Measurements from ENCODE around the gene GALNT10. TPM values are rescaled to one million over a fixed set of nuclear protein-coding genes. Genes with fewer than 3 reads are reported as not detected.
A peak's percentile ranks its signal among the peaks of the same experiment; 100 is the strongest.

The GALNT10 gene, protein sequence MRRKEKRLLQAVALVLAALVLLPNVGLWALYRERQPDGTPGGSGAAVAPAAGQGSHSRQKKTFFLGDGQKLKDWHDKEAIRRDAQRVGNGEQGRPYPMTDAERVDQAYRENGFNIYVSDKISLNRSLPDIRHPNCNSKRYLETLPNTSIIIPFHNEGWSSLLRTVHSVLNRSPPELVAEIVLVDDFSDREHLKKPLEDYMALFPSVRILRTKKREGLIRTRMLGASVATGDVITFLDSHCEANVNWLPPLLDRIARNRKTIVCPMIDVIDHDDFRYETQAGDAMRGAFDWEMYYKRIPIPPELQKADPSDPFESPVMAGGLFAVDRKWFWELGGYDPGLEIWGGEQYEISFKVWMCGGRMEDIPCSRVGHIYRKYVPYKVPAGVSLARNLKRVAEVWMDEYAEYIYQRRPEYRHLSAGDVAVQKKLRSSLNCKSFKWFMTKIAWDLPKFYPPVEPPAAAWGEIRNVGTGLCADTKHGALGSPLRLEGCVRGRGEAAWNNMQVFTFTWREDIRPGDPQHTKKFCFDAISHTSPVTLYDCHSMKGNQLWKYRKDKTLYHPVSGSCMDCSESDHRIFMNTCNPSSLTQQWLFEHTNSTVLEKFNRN
- 5.9 TPM for polyA plus RNA-seq (2012; ENCODE audit: insufficient read depth, insufficient read length, low read depth)

- Histone ChIP-seq H3K27me3 (peaks cover 26% of the 10 kb centered on the region), H3K9me3 (no peaks in the 10 kb centered on the region), H3K4me3 (ENCODE audit: low read depth, low read length) (peak within 1 kb of the TSS; percentile 86), H3K36me3 (no peaks in the 10 kb centered on the region), H3K4me1 (no peaks in the 10 kb centered on the region)
- TF ChIP-seq, protein P1, sequence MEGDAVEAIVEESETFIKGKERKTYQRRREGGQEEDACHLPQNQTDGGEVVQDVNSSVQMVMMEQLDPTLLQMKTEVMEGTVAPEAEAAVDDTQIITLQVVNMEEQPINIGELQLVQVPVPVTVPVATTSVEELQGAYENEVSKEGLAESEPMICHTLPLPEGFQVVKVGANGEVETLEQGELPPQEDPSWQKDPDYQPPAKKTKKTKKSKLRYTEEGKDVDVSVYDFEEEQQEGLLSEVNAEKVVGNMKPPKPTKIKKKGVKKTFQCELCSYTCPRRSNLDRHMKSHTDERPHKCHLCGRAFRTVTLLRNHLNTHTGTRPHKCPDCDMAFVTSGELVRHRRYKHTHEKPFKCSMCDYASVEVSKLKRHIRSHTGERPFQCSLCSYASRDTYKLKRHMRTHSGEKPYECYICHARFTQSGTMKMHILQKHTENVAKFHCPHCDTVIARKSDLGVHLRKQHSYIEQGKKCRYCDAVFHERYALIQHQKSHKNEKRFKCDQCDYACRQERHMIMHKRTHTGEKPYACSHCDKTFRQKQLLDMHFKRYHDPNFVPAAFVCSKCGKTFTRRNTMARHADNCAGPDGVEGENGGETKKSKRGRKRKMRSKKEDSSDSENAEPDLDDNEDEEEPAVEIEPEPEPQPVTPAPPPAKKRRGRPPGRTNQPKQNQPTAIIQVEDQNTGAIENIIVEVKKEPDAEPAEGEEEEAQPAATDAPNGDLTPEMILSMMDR (IDR thresholded peaks at IDR 0.05; ENCODE audit: low read depth, low read length): no peak
- peak; percentile 81 for DNase-seq
These were observed at the start of gene GALNT10 for GRCh38 chr5:154190595-154191304. Gene GALNT10, plus strand, starts transcription at chr5:154190733. Its CDS starts 134 bp downstream, at chr5:154190867.

DNA sequence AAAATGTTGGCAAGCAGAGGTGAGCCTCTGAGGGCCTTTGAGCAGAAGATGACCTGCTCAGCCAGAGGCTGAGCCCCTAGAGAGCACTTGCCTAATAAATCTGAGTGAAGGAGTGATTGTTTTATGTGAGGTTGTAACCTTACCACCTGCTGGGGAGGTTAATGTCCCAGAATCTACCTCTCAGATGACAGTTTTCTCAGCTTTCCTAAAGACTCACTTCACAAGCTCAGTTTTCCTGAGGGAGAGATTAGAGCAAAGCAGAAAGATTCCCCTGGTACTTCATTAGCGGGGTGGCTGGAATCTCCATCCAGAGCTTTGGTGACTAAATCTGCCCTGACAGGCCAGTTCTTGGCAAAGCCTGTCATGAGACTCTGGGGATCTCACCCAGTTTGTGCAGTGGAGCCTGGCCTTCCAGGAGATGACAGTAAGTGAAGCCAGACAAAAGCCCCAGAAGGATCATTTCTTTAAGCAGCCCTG, 48.8 kb upstream of the GALNT10 start:
- H3K36me3 ChIP-seq: no peaks in the 10 kb centered on the region
- H3K4me1 ChIP-seq: no peaks in the 10 kb centered on the region
- no peak for DNase-seq
- TF ChIP-seq, protein P1 (IDR thresholded peaks at IDR 0.05; ENCODE audit: low read depth, low read length): no peak
- H3K4me3 ChIP-seq (ENCODE audit: low read depth, low read length): no peak overlapping the region
- no peaks in the 10 kb centered on the region for H3K9me3 ChIP-seq
- H3K27me3 ChIP-seq: no peaks in the 10 kb centered on the region

DNA sequence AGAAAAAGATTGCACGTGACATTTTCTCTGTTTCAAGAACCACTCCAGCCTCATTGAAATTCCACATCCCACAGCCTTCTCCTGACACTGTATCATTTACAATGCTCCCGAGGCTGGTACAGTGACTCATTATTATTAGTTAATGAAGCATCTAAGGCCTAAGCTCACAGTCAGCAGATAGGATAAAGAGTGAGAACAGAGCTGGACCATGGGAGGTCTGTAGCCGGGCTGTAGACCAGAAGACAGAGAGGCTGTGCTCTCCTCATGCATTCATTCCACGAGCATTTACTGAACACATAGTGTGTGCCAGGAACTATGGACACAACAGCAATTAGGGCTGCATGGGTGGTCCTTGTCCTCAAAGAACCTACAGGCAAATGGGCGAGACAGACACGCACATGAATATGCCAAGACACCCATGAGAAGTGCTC, 47.3 kb upstream of the GALNT10 start:
- no peaks in the 10 kb centered on the region for H3K4me1 ChIP-seq
- TF ChIP-seq, protein P1 (IDR thresholded peaks at IDR 0.05; ENCODE audit: low read depth, low read length): no peak
- no peak overlapping the region for H3K4me3 ChIP-seq (ENCODE audit: low read depth, low read length)
- DNase-seq: no peak
- H3K9me3 ChIP-seq: no peaks in the 10 kb centered on the region
- no peaks in the 10 kb centered on the region for H3K27me3 ChIP-seq
- no peaks in the 10 kb centered on the region for H3K36me3 ChIP-seq

DNA sequence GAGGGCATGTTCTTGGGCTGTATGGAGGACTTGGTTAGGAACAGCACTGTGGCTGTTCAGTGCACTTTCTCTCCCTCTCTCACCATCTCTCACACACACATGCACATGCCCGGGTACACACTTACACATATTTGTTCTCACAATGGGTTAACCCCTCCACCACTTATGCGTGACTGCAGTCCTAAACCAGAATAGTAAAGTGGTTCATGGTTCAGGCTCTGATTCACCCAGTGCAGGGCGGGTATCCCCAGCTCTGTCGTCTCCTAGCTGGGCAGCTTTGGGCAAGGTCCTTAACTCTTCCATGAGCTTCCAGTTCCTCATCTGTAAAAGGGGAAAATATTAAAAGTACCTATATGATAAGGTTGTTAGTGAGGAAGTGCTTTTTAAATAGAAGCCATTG, 45.3 kb upstream of the GALNT10 start:
- TF ChIP-seq, protein P1 (IDR thresholded peaks at IDR 0.05; ENCODE audit: low read depth, low read length): no peak
- no peaks in the 10 kb centered on the region for H3K27me3 ChIP-seq
- no peak for DNase-seq
- H3K4me1 ChIP-seq: peaks cover 2% of the 10 kb centered on the region
- no peak overlapping the region for H3K4me3 ChIP-seq (ENCODE audit: low read depth, low read length)
- no peaks in the 10 kb centered on the region for H3K36me3 ChIP-seq
- no peaks in the 10 kb centered on the region for H3K9me3 ChIP-seq

DNA sequence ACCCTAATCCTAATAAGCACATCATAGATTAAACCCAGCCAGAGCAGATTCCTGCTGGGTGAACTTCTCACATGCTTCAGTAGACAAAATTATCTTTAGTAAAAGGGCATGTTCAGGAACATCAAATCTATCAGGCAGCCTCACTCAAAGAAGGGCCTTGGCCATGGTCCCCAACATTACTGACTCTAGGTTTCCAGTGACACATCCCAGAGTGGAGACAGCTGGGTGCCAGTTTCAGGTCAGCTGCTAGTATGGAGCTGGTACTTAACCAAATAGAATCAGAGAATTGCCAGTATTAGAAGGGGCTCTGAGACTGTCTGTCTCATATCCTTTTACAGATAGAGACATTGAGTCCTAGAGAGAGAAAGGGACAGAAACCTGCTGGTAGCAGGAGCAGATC, 44.1 kb upstream of the GALNT10 start:
- H3K27me3 ChIP-seq: no peaks in the 10 kb centered on the region
- no peak for DNase-seq
- peaks cover 4% of the 10 kb centered on the region for H3K4me1 ChIP-seq
- H3K9me3 ChIP-seq: no peaks in the 10 kb centered on the region
- no peak overlapping the region for H3K4me3 ChIP-seq (ENCODE audit: low read depth, low read length)
- H3K36me3 ChIP-seq: no peaks in the 10 kb centered on the region
- TF ChIP-seq, protein P1 (IDR thresholded peaks at IDR 0.05; ENCODE audit: low read depth, low read length): no peak

Data from BE2C (cell line).